ENCODE measurements around the gene UBA6.
"Not testable (repeated sequence)": the region's sequence is repeated elsewhere in the genome, so short reads cannot be mapped to it uniquely, and the experiment has no call there.

The UBA6 gene

DNA sequence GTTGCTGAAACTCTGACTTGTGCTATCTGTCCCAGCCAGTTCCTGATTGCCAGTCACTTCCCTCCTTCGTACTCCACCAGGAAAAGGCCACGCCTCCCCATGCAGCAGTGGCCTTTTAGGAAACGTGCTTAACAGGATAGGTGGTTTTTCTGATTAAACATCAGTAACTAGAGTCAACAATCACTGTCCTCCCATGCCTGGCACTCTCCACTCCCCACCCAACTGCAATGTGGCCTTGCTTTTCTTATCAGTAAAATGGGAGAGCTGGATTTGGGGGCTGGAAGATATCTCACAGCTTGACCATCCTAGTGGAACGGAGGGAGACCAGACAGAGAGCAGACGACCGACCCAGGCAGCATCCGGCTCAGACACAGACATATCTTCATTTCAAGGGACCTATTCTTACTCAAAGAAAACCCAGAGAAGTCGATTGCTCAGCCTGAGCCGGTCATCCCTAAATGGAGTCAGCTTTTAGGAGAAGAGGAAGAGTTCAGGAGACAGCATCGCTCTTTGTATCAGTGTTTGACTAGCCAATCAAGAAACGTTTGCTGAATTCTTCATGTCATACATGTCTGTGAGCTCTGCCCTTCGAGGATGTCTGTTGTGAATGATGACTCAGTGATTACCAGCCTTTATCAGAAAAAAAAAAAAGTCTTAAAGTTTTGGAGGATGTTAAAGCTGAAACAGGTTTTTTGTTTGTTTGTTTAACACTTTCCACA lies 12.7 kb upstream of the UBA6 start:
- no peak for DNase-seq (ENCODE audit: low spot score)

DNA sequence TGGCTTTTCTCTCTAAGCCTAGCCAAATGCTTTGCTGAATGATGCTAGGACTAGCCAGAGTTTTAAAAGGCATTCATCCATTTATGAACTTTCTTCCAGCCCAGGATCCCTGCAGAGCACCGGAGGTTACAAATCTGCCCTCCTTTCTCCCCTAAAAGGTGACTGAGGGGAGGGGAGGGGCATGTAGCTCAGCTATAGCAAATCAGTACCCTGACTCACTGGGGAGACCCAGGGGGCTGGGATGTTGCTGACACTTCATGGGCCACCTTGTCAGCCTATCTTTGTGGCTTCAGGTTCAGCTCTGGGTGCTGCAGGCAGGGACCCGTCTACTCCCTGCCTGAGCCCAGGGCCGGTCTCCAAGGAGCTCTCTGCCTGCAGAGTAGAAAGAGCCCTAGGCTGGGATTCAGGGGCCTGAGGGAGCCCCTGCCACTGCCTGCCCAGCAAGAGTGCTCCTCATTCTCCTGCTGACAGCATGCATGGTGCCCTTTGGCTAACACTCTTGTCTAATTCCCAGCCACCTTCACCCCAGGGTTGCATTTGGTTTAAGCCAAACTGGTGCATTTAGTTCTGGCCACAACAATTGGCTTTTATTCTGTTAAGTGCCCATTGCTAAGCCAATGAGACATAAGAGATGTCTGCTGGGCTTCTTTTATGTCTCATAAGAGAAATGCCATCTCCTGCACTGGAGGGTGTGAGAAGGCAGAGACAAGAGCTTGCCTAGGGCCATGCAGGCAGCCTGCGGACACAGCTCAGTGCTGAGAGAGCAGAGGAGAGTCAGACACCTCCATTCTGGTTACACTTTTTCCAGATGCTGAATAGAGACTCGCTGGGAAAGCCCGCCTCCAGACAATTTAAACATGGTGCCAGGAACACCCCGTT lies 11.9 kb upstream of the UBA6 start:
- no peak for DNase-seq (ENCODE audit: low spot score)

DNA sequence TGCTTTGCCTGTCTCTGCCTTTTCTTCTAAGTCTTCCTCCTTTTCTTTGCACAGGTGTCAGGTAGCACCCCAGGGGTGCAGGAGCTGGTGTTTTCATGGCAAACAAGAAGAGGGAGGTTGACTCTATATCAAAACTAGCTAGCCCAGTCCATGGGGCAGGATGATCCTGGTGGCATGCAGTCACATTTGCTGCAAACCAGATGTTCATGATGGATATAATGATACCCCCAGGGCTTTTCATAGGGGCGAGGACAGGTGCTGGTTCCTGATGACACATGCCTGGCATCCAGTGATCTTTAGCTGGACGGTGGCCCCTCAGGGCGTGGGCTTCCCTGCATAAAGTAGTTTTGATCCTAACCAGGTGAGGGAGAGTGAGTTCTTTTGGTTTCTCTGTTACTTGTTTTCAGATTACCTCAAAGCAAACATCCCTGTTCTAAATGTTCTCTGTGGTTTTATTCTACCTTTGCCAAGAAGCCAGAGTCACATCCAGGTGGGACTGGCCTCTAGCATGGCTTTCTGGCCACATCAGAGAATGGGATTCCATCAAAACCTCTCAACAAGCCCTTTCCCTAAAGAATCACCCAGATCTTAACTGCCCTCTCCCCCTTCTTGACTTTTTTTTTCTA lies 11.2 kb upstream of the UBA6 start:
- DNase-seq (ENCODE audit: low spot score) = no peak

DNA sequence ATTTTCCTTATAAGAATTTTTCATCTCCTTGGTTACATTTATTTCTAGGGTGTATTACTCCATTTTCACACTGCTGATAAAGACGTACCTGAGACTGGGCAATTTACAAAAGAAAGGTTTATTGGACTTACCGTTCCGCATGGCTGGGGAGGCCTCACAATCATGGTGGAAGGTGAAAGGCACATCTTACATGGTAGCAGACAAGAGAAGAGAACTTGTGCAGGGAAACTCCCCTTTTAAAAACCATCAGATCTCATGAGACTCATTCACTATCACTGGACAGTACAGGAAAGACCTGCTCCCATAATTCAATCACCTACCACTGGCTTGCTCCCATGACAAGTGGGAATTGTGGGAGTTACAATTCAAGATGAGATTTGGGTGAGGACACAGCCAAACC lies 5.7 kb upstream of the UBA6 start:
- not testable (repeated sequence) for DNase-seq (ENCODE audit: low spot score)

DNA sequence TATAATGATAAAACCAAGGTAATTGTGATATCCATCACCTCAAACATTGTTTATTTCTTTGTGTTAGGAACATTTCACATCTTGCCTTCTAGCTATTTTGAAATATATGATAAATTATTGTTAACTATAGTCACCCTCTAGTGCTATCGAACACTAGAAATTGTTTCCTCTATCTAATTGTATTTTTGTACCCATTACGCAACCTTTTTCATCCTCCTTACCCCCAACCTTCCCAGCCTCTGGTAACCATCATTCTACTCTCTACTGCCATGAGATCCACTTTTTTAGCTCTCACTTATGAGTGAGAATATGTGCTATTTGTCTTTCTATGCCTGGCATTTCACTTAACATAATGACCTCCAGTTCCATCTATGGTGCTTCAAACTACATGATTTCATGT lies 3.9 kb upstream of the UBA6 start:
- no peak for DNase-seq (ENCODE audit: low spot score)

DNA sequence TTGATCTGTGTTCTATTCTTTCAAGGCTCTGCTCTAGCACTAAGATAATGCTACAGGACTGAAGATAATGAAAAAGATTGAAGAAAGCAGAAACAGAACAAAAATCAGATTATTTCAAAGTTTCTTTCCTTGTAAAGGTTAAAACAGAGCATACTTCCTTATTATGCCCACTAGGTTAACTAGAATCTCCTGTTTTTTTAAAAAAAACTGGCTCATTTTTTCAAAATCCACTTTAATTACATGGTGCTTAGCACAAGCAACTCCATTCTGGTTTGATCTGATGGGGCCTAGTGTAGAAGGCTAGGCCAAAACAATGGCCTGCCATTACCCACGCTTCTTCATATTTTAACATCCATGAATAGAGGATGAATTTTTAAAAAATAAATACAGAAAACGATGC lies 1.2 kb upstream of the UBA6 start:
- DNase-seq (ENCODE audit: low spot score) = no peak

DNA sequence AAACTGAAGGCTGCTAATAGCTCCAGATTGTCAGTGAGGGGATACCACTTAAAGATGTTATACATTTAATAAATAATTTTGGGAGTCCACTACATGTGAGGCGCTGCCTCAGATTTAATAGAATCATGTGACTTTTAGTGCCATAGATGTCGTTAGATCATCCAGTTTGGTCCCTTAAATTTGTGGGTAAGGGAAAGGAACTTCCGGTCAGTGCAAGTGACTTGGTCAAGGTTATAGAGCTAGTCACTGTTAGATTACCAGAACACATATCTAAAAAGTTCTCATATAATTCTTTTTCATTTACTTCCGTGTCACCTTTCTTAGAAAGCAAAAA lies 529 bp upstream of the UBA6 start:
- no peak for DNase-seq (ENCODE audit: low spot score)

DNA sequence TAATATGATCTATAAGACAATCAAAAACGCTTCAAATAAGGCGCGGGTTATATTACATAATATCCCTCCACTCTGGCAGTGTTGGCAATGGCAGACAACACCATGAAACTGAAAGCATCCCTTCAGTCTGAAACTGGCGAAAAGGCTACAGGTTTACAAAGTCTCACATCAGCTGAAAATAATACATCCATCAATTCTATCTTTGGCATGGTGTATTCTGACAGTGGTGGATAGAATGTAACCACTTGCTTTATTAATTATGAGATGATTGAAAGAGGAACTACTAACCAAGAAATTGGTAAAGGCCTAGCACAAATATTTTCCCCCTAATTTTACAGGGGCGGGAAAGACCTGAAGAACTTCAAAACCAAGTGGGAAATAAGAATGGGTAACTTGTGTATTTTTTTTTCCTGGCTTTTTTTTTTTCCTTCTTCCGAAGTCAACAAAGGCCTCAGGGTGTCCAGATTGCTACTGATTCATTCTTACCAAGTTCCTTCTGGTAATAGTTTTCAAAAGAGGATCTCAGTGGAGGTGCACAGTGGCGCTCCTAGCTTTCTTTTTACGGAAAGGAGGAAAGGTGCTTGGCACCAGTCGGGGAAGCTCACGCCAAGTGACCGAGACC lies 728 bp downstream of the UBA6 start:
- no peak for DNase-seq (ENCODE audit: low spot score)

DNA sequence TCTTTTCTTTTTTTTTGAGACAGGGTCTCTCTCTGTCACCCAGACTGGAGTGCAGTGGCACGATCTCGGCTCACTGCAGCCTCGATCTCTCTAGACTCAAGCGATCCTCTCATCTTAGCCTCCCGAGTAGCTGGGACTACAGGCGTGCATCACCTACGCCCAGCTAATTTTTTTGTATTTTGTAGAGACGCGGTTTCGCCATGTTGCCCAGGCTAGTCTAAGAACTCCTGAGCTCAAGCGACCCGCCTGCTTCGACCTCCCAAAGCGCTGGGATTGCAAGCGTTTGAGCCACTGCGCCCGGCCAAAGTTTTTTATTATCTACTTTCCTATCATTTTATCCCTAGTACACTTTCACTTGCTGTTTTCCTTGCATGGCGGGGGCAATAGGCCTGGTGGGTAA lies 1.4 kb downstream of the UBA6 start:
- no peak for DNase-seq (ENCODE audit: low spot score)

DNA sequence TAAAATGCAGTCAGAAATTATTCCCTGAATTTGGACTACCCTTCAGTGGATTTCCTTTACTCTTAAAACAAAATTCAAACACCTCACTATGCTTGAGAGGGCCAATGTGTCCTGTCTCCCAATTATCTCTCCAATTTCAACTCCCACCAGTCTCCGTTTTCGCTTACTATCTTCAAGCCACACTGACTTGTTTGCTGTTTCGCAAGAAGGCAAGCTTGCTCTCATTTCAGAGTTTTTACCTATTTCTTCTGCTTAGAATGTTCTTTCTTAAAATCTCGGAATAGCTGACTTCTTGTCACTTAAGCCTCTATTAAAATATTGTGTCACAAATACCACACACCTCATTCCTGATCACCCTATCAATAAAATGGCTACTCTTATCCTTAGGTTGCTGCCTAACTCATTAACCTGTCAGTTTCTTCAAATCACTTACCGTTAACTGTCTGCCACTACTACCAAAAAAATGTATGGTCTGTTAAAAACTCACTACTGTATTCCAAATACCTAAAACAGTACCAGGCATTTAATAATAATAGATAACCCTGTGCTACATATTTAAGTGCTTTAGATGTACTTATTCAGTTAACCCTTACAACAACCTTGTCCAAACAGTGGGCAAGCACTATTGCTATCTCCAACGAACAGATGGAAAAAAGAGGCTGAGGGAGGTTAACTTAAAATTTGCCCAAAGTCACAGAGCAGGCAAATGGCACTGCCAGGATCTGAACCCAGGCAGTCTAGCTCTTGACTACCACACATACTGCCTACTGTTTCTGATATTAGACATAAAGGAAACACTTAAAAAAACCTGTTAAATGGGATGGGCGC lies 2.9 kb downstream of the UBA6 start:
- no peak for DNase-seq (ENCODE audit: low spot score)

DNA sequence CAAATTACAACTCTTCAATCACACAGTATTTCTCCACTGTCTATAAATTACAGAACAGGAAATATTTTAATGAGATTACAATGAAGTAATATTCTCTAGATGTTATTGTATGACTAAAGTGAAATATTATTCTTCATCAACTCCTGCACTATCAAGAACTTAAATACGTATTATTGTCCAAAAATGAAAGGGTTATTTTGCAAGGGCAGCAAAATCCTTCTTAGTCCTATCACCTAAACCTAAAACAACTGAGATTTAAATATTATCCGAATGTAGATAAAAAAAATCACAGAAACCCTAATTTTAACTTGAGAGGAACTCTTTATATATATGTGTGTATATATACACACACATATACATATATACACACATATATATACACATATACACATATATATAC lies 4.9 kb downstream of the UBA6 start:
- DNase-seq (ENCODE audit: low spot score) = no peak

DNA sequence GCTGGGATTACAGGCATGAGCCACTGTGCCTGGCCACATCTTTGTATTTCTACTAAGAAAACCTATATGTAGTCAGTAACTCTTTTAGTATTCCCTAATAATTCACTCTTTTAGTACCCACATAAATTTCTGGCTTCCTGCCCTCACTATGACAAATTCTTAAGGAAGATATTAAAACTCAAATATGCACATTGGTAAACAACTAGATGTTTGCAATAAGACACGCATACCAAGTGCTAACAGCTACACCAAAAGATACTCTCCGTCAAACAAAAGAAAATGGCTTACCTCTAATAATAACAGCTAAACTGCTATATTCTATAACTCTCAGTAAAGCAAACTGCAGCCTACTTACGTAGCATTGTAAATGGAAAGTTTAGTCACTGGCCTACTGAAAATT lies 6.3 kb downstream of the UBA6 start:
- DNase-seq (ENCODE audit: low spot score) = no peak

DNA sequence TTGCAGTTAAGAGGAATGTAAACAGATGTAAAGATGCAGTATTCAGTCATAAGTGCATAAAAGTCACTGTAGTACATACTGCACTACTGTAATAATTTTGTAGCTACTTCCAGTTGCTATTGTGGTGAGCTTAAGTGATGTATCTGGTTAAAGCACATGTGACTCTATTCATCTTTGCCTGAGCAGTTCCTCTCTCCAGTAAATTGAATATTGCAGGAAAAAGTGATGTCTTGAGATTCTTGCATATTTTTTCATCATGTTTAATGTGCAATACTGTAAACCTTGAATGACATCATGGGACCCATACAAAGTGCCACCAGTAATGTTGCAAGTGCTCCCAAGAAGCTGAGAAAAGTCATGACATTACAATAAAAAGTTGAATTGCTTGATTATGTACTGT lies 9.6 kb downstream of the UBA6 start:
- DNase-seq (ENCODE audit: low spot score) = no peak

DNA sequence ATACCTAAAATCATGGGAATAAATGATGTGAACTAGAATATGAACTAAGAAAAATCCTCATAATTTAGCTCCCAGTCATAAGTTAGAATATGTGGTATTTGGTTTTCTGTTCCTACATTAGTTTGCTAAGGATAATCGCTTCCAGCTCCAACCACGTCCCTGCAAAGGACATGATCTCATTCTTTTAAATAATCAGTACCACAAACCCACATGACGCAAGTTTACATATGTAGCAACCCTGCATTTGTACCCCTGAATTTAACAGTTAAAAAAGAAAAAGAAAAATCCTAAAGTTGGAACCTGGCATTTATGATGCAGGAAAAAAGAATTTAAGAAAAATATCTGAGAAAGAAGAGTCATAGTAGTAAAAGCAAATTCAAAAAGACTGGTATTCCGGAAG lies 13.3 kb downstream of the UBA6 start:
- no peak for DNase-seq (ENCODE audit: low spot score)

DNA sequence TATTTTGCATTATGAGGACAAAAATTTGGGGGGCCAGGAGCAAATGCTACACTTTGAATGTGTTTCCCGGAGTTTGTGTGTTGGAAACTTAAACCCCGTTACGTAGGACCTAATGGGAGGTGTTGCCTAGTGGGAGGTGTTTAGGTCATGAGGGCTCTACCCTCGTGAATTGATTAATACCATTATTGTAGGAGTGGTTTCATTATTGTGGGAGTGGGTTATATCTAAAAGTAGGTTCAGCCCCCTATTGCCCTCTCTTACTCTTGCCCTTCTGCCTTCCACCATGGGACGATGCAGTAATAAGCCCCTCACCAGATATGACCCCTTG lies 15.5 kb downstream of the UBA6 start:
- no peak for DNase-seq (ENCODE audit: low spot score)

DNA sequence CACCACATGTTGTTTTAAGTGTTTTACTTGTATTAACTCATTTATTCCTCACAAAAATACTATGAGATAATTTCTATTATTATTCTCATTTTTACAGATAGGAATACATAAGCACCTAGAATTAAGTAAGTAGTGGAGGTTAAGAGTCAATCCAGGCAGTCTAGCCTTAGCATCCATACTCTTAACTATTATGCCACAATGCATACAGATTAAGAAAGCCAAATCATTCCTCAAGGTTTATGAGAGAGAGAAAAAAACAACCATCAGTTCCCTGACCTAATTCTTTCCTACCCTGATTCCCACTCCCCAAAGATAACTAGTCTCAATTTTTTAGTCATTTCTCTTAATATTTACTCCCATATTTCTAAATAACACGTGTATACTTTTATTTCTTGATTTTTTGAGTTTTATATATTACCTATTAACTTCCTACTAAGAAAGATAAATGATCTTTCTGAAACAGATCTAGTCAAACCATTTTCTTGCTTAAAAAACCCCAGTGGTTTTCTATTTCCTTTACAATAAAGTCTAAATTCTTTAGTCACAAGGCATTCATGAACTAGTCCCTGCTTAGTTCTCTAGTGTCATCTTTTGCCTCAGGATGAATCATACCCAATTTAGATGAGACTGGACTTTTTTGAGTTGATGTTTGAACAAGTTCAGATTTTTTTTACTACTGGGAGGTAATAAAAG lies 16.0 kb downstream of the UBA6 start:
- DNase-seq (ENCODE audit: low spot score) = no peak

DNA sequence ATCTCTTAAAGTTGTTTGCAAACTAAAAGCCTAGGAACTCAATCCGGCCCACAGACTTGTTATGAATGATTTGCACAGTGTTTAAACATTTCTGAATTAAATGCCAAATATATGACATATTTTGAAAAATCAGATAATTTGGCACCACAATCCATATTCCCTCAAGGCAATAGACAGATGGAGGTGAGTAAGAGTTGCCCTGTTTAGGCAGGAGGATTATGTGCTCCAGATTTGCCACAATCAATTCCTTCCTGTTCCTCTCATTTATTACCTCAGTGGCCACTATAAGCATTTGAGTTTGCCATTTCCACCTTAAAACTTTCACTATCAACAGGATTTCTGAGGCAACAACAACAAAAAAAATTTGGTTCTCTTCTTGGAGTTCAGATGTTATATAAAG lies 18.7 kb downstream of the UBA6 start:
- no peak for DNase-seq (ENCODE audit: low spot score)

DNA sequence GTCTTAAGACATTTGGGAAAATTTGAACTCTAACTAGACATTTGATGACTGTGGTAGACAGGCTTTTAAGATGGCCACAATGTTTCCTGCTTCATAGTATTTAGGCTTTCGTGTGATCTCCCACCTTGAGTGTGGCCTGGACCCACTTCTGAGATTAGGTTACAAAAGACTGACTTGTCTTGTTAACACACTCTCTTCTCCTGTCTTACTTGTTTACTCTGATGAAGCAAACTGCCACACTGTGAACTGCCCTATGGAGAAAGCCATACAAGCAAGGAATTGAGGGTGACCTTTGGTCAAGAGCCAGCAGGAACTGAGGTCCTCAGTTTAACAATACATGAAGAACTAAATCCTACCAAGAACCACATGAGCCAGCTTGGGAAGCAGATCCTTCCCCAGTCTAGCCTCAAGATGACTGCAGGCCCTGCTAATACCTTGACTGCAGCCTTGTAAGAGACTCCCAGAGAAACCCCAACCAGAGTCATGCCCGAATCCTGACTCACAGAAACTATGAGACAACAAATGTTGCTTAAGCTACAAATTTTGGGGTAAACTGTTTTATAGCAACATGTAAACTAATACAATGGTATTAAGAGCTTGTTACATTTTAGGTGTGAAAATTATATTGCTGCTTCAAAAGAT lies 20.3 kb downstream of the UBA6 start:
- DNase-seq (ENCODE audit: low spot score) = no peak

DNA sequence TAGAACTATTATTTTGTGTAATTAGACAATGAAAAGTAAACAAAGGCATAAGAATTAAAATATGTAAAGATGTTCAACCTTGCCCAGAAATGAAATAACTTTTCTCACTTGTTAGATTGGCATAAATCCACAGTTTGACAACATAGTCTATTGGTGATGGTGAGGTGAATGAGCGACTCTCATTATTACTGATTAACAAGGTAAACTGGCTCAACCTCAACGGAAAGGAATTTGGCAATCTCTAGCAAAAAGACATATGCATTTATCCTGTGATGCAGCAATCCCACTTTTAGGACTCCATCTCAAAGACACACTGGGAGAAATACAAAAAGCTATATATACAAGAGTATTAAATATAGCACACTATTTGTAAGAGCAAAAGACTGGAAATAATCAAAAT lies 22.3 kb downstream of the UBA6 start:
- DNase-seq (ENCODE audit: low spot score) = no peak

DNA sequence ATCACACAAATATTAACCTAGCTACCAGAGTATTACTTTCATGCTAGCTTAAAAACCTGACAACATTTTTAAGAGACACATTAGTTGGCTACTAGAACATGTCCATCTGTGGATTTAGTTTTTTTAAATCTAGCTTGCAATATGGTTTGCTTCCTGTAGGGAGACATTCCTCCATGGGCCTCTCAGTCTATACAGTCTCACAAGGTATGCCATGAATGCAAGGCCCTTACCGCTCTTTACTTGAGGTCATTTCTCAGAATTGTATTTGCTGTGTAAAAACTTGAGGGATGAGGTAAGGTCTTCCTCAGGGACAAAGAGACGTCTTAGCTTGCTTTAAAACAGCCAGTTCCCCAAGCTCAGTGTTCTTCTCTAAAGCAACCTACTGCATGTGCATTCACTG lies 26.9 kb downstream of the UBA6 start:
- no peak for DNase-seq (ENCODE audit: low spot score)

DNA sequence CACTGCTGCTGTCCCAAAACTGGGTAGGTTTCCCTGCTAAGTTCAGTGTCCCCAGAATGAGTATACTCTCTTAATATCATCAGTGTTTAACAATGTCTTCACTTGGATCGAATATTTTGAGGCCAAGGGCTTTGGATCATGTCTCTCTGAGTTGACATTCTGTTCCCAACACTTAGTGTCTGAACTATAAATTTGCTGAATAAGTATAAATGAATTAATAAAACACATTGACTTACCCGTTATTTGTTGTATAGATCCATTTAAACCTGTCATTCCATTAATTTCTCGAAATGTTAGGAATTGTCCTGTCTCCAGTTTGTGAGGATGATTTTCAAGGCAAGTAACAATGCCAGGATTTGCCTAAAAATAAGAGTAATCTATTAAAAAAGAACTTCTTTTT lies 32.6 kb downstream of the UBA6 start:
- no peak for DNase-seq (ENCODE audit: low spot score)
